ENCODE measurements around the gene HRK.

Gene HRK

DNA sequence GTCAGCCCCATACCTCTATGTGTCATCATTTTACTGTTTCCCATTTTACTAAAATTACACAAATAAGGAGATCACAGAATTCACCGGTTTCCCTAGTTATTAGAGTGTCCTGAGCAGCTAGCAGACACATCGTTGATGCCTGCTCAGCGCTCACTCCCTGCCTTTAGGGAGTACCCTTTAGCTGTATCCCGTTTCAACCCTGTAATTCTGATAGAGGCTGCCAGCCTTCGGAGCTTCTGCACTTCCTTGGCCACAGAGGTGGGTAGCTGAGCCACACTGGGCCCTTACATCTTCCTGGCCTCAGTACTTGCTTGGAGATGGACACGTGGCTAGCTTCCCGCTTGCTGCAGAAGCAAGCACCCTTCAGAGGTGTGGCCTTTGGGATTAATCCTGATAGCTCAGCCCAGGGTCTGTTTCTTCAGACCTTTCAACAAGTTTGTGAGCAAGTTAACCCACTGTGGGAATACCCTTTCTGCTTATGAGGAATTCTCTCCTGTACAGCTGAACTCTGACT, 15.2 kb upstream of the HRK start:
- Mint-ChIP-seq H3K27me3 (ENCODE audit: low read depth, poor library complexity) (peaks cover 30% of the 10 kb centered on the region), H3K27ac (no peak overlapping the region), H3K9me3 (peaks cover 4% of the 10 kb centered on the region), H3K36me3 (ENCODE audit: low read depth) (no peaks in the 10 kb centered on the region), H3K4me1 (peaks cover 10% of the 10 kb centered on the region), H3K4me3 (no peak overlapping the region)
- DNase-seq, result no peak
- TF ChIP-seq, protein P1, sequence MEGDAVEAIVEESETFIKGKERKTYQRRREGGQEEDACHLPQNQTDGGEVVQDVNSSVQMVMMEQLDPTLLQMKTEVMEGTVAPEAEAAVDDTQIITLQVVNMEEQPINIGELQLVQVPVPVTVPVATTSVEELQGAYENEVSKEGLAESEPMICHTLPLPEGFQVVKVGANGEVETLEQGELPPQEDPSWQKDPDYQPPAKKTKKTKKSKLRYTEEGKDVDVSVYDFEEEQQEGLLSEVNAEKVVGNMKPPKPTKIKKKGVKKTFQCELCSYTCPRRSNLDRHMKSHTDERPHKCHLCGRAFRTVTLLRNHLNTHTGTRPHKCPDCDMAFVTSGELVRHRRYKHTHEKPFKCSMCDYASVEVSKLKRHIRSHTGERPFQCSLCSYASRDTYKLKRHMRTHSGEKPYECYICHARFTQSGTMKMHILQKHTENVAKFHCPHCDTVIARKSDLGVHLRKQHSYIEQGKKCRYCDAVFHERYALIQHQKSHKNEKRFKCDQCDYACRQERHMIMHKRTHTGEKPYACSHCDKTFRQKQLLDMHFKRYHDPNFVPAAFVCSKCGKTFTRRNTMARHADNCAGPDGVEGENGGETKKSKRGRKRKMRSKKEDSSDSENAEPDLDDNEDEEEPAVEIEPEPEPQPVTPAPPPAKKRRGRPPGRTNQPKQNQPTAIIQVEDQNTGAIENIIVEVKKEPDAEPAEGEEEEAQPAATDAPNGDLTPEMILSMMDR (IDR thresholded peaks at IDR 0.05), result no peak

DNA sequence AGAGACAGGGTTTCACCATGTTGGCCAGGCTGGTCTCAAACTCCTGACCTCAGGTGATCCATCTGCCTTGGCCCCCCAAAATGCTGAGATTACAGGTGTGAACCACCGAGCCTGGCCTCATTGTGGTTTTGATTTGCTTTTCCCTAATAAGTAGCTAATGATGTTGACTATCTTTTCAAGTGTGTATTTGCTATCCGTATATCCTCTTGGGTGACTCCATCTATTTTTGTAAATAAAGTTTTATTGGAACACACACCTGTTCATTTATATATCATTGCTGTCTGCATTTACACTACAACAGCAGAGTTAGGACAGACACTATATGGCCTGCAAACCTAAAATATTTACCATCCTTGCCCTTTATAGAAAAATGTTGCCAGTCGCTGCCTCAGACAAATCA, 13.7 kb upstream of the HRK start:
- H3K4me3 Mint-ChIP-seq, result no peak overlapping the region
- no peak for DNase-seq

DNA sequence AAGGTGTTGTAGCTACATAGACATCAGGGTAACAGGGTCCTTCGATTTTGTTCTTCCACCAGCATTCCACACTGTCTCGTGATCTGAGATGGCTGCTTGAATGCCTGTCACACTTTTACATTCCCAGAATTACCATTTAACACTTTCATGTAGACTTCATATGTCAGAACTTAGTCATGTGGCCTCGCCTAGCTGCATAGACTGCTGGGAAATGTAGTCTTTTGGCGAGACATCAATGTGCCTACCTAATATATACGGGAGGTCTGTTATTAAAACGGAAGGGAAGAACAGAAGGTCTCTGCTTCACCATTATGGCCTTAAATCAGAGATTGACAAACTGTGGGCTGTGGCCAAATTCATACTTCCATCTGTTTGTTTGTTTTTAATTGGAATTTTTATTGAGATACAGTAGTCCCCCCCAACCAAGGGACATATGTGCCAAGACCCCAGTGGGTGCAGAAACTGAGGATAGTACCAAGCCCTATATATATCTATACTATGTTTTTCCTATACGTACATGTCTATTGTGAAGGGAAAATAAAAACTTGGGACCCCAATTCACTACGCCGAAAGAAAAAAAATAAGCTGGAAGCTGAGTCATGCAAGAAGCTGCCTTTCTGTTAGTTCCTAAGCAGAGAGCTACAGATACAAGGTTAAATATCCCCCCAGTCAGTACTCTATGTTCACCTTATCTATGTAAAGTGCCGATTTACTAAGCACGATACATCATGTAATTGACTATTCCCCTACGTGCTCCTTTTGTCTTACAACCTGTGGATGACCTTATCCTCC, 11.3 kb upstream of the HRK start:
- Mint-ChIP-seq H3K27me3 (ENCODE audit: low read depth, poor library complexity) (peaks cover 38% of the 10 kb centered on the region), H3K4me3 (no peak overlapping the region), H3K9me3 (peaks cover 12% of the 10 kb centered on the region), H3K27ac (no peak overlapping the region), H3K4me1 (peaks cover 3% of the 10 kb centered on the region), H3K36me3 (ENCODE audit: low read depth) (no peaks in the 10 kb centered on the region)
- no peak for DNase-seq
- TF ChIP-seq, protein P1 (IDR thresholded peaks at IDR 0.05), result no peak

More for the DNA sequence above, 13.7 kb upstream of the HRK start:
- TF ChIP-seq, protein P1 (IDR thresholded peaks at IDR 0.05), result no peak
- H3K27me3 Mint-ChIP-seq (ENCODE audit: low read depth, poor library complexity), result peaks cover 33% of the 10 kb centered on the region
- peaks cover 10% of the 10 kb centered on the region for H3K4me1 Mint-ChIP-seq
- H3K27ac Mint-ChIP-seq, result no peak overlapping the region
- no peaks in the 10 kb centered on the region for H3K36me3 Mint-ChIP-seq (ENCODE audit: low read depth)
- peaks cover 12% of the 10 kb centered on the region for H3K9me3 Mint-ChIP-seq

DNA sequence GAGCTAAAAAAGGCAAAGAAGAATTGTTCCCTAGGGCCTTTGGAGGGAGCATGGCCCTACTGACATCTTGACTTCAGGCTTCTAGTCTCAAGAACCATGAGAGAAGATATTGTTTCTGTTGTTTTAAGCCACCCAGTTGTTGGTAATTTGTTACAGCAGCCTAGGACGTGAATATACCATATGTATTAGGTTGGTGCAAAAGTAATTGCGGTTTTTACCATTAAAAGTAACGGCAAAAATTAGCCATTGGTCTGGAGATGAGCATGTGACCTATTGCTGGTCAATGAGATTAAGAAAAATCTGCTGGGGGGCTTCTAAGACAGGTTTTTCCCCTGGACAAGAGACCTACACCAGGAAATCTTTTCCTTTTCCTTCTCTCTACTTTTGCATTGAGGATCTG, 9.8 kb upstream of the HRK start:
- Mint-ChIP-seq H3K27ac (no peak overlapping the region), H3K36me3 (ENCODE audit: low read depth) (no peaks in the 10 kb centered on the region), H3K9me3 (peaks cover 12% of the 10 kb centered on the region), H3K4me3 (no peak overlapping the region), H3K27me3 (ENCODE audit: low read depth, poor library complexity) (peaks cover 48% of the 10 kb centered on the region), H3K4me1 (peaks cover 6% of the 10 kb centered on the region)
- no peak for DNase-seq
- TF ChIP-seq, protein P1 (IDR thresholded peaks at IDR 0.05), result no peak

DNA sequence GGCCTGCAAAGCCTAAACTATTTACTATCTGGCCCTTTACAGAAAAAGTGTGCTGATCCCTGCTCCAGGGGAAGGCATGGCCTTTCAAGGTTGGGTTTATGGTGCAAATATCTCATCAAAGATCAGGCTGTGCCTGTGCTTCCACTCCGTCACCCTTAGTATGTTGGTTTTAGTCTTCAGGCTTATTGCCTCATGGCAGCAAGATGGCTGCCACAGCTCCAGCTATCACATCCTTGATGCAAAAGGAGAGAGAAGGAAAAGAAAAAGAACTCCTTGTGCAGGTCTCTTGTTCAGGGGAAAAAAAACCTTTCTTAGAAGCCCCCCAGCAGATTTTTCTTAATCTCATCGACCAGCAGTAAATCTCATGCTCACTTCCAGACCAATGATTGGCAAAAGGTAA, 9.1 kb upstream of the HRK start:
- H3K36me3 Mint-ChIP-seq (ENCODE audit: low read depth), result no peaks in the 10 kb centered on the region
- no peak overlapping the region for H3K4me3 Mint-ChIP-seq
- peaks cover 6% of the 10 kb centered on the region for H3K4me1 Mint-ChIP-seq
- H3K9me3 Mint-ChIP-seq, result peaks cover 12% of the 10 kb centered on the region
- DNase-seq, result no peak
- no peak overlapping the region for H3K27ac Mint-ChIP-seq
- TF ChIP-seq, protein P1 (IDR thresholded peaks at IDR 0.05), result no peak
- peaks cover 55% of the 10 kb centered on the region for H3K27me3 Mint-ChIP-seq (ENCODE audit: low read depth, poor library complexity)

DNA sequence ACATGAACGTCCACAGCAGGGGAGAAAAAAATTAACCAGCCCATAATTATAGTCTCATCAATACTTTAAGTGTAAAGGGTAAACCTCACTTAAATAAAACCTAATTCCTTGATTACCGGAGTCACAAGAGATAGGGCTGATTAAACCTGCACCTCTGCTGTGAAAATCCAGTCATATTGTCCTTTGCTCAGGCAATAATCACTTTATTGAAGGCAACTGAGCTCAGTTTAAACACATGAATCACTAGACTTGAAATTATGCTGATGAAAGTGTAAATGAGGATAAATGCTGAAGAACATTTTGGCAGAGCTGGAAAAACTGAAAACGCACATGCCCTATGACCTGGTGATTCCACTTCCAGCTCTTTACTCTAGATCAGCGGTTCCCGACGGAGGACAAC, 6.7 kb upstream of the HRK start:
- DNase-seq, result no peak
- TF ChIP-seq, protein P1 (IDR thresholded peaks at IDR 0.05), result no peak
- Mint-ChIP-seq H3K9me3 (peaks cover 12% of the 10 kb centered on the region), H3K4me1 (peaks cover 6% of the 10 kb centered on the region), H3K4me3 (no peak overlapping the region), H3K36me3 (ENCODE audit: low read depth) (no peaks in the 10 kb centered on the region), H3K27ac (no peak overlapping the region), H3K27me3 (ENCODE audit: low read depth, poor library complexity) (peaks cover 72% of the 10 kb centered on the region)
